Stimulated activated naive CD8-positive, alpha-beta T cell treated with anti-CD3 and anti-CD28 coated beads, Interleukin-15, Interleukin-2, amounts not matched to agents 100 ng/mL and 50 ng/mL, for 24 hours (primary cell): ENCODE data around the gene CNNM4.
A peak's percentile ranks its signal among the peaks of the same experiment; 100 is the strongest.

Source experiments
- H3K27ac Mint-ChIP-seq: one replicate; pipeline ENCODE4 v1.8.0; 2021; ENCODE audit warnings: mild to moderate bottlenecking, mixed read lengths
- H3K27me3 Mint-ChIP-seq: one replicate; pipeline ENCODE4 v1.8.0; 2021; ENCODE audit warnings: mixed read lengths
- H3K36me3 Mint-ChIP-seq: one replicate; pipeline ENCODE4 v1.8.0; 2021; ENCODE audit warnings: low read depth, mixed read lengths
- H3K4me1 Mint-ChIP-seq: one replicate; pipeline ENCODE4 v1.8.0; 2021; ENCODE audit warnings: low read depth, mixed read lengths
- H3K4me3 Mint-ChIP-seq: one replicate; pipeline ENCODE4 v1.8.0; 2021; ENCODE audit warnings: mild to moderate bottlenecking, mixed read lengths
- H3K9me3 Mint-ChIP-seq: one replicate; pipeline ENCODE4 v1.8.0; 2021; ENCODE audit warnings: mixed read lengths

CNNM4 gene

GRCh38 chr2:96768083-96768561 is 7.4 kb downstream of the CNNM4 start:
- Mint-ChIP-seq H3K4me3 (no peak overlapping the region), H3K27ac (no peak overlapping the region), H3K4me1 (peaks cover 37% of the 10 kb centered on the region), H3K9me3 (no peaks in the 10 kb centered on the region), H3K36me3 (peaks cover 4% of the 10 kb centered on the region), H3K27me3 (no peaks in the 10 kb centered on the region)

- Mint-ChIP-seq H3K36me3 (peaks cover 4% of the 10 kb centered on the region), H3K27me3 (no peaks in the 10 kb centered on the region), H3K4me3 (no peak overlapping the region), H3K9me3 (no peaks in the 10 kb centered on the region), H3K4me1 (peaks cover 36% of the 10 kb centered on the region), H3K27ac (no peak overlapping the region)
Measured at GRCh38 chr2:96769814-96770213, 9.1 kb downstream of the CNNM4 start.

GRCh38 chr2:96770442-96771202 is 9.9 kb downstream of the CNNM4 start:
- Mint-ChIP-seq H3K27ac (no peak overlapping the region), H3K27me3 (no peaks in the 10 kb centered on the region), H3K4me3 (no peak overlapping the region), H3K9me3 (no peaks in the 10 kb centered on the region), H3K36me3 (peaks cover 4% of the 10 kb centered on the region), H3K4me1 (peaks cover 36% of the 10 kb centered on the region)

GRCh38 chr2:96771796-96772618 is 11.3 kb downstream of the CNNM4 start:
- Mint-ChIP-seq H3K27me3 (no peaks in the 10 kb centered on the region), H3K4me1 (peaks cover 29% of the 10 kb centered on the region), H3K9me3 (no peaks in the 10 kb centered on the region), H3K36me3 (no peaks in the 10 kb centered on the region), H3K4me3 (no peak overlapping the region), H3K27ac (no peak overlapping the region)

- no peaks in the 10 kb centered on the region for H3K27me3 Mint-ChIP-seq
- H3K9me3 Mint-ChIP-seq, result no peaks in the 10 kb centered on the region
- H3K36me3 Mint-ChIP-seq, result no peaks in the 10 kb centered on the region
- H3K27ac Mint-ChIP-seq, result peak overlapping the region; percentile 53
- H3K4me3 Mint-ChIP-seq, result peak overlapping the region; percentile 41
- peaks cover 27% of the 10 kb centered on the region for H3K4me1 Mint-ChIP-seq
Measured at GRCh38 chr2:96772903-96773671, 12.4 kb downstream of the CNNM4 start.

GRCh38 chr2:96773922-96774321 is 13.2 kb downstream of the CNNM4 start:
- no peaks in the 10 kb centered on the region for H3K27me3 Mint-ChIP-seq
- peak overlapping the region; percentile 87 for H3K27ac Mint-ChIP-seq
- H3K4me3 Mint-ChIP-seq, result peak overlapping the region; percentile 72
- no peaks in the 10 kb centered on the region for H3K36me3 Mint-ChIP-seq
- H3K4me1 Mint-ChIP-seq, result peaks cover 24% of the 10 kb centered on the region
- H3K9me3 Mint-ChIP-seq, result no peaks in the 10 kb centered on the region

- H3K4me3 Mint-ChIP-seq, result no peak overlapping the region
- H3K4me1 Mint-ChIP-seq, result peaks cover 24% of the 10 kb centered on the region
- no peaks in the 10 kb centered on the region for H3K9me3 Mint-ChIP-seq
- no peaks in the 10 kb centered on the region for H3K36me3 Mint-ChIP-seq
- no peak overlapping the region for H3K27ac Mint-ChIP-seq
- H3K27me3 Mint-ChIP-seq, result no peaks in the 10 kb centered on the region
Measured at GRCh38 chr2:96775160-96775559, 14.5 kb downstream of the CNNM4 start.

- Mint-ChIP-seq H3K4me3 (no peak overlapping the region), H3K4me1 (peaks cover 8% of the 10 kb centered on the region), H3K9me3 (no peaks in the 10 kb centered on the region), H3K27ac (no peak overlapping the region), H3K36me3 (no peaks in the 10 kb centered on the region), H3K27me3 (no peaks in the 10 kb centered on the region)
Measured at GRCh38 chr2:96783388-96783787, 22.7 kb downstream of the CNNM4 start.

- Mint-ChIP-seq H3K9me3 (no peaks in the 10 kb centered on the region), H3K4me1 (peaks cover 8% of the 10 kb centered on the region), H3K36me3 (no peaks in the 10 kb centered on the region), H3K27me3 (no peaks in the 10 kb centered on the region), H3K4me3 (no peak overlapping the region), H3K27ac (no peak overlapping the region)
Measured at GRCh38 chr2:96787411-96787810, 26.7 kb downstream of the CNNM4 start.

- H3K27me3 Mint-ChIP-seq, result no peaks in the 10 kb centered on the region
- no peaks in the 10 kb centered on the region for H3K36me3 Mint-ChIP-seq
- H3K9me3 Mint-ChIP-seq, result no peaks in the 10 kb centered on the region
- peaks cover 8% of the 10 kb centered on the region for H3K4me1 Mint-ChIP-seq
- no peak overlapping the region for H3K4me3 Mint-ChIP-seq
- no peak overlapping the region for H3K27ac Mint-ChIP-seq
Measured at GRCh38 chr2:96788442-96789244, 27.9 kb downstream of the CNNM4 start.

- Mint-ChIP-seq H3K36me3 (no peaks in the 10 kb centered on the region), H3K4me3 (no peak overlapping the region), H3K27me3 (no peaks in the 10 kb centered on the region), H3K9me3 (no peaks in the 10 kb centered on the region), H3K4me1 (peaks cover 8% of the 10 kb centered on the region), H3K27ac (no peak overlapping the region)
Measured at GRCh38 chr2:96789245-96789617, 28.5 kb downstream of the CNNM4 start.

GRCh38 chr2:96792772-96793749 is 32.4 kb downstream of the CNNM4 start:
- Mint-ChIP-seq H3K9me3 (no peaks in the 10 kb centered on the region), H3K4me3 (no peak overlapping the region), H3K4me1 (no peaks in the 10 kb centered on the region), H3K36me3 (no peaks in the 10 kb centered on the region), H3K27me3 (no peaks in the 10 kb centered on the region), H3K27ac (no peak overlapping the region)

GRCh38 chr2:96795076-96795475 is 34.4 kb downstream of the CNNM4 start:
- H3K4me1 Mint-ChIP-seq, result no peaks in the 10 kb centered on the region
- H3K27me3 Mint-ChIP-seq, result no peaks in the 10 kb centered on the region
- peaks cover 12% of the 10 kb centered on the region for H3K36me3 Mint-ChIP-seq
- H3K27ac Mint-ChIP-seq, result no peak overlapping the region
- no peak overlapping the region for H3K4me3 Mint-ChIP-seq
- H3K9me3 Mint-ChIP-seq, result no peaks in the 10 kb centered on the region
